ENCODE data around the gene CNTNAP3. TPM values are rescaled to one million over a fixed set of nuclear protein-coding genes. Genes with fewer than 3 reads are reported as not detected.
"Not testable (repeated sequence)": the region's sequence is repeated elsewhere in the genome, so short reads cannot be mapped to it uniquely, and the experiment has no call there.

Gene CNTNAP3
- total and polyA plus RNA-seq, 2 of the 8 experiments (the other 6 are each of a cell fraction or from before 2014, with no cell fraction given): 2.8 to 9.0 TPM

DNA sequence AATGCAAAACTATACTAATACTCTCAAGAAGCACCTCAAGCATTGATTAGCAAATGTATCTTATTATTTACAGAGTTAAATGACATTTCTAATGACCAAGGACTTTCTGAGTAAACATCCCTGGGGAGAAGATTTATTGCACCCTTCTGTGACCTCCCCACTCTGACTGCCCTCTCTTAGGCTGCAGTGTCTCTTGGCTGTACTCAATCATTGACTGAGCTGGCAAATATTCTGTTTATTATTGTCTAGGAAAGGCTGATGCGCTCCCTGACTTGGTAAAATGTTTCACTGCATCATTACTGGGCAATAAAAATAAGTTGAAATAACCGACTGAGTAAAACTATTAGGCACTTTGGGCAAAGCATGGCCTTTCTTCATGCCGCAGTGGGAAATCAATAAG is 130.3 kb downstream of the CNTNAP3 start:
- H2BK120ac ChIP-seq (replicated peaks; ENCODE audit: low read depth, low read length); H3K4me2 ChIP-seq (ENCODE audit: insufficient read depth in 1 of 2, low read depth in 2 of 2, low read length in 2 of 2); CTCF ChIA-PET (ENCODE audit: partially characterized antibody); H3K23ac ChIP-seq (ENCODE audit: insufficient read length); H2BK5ac ChIP-seq (ENCODE audit: low read depth, low read length); H2BK15ac ChIP-seq (ENCODE audit: low read length); H3K79me2 ChIP-seq (ENCODE audit: control insufficient read depth in 1 of 2, insufficient read depth in 2 of 2, low read length in 2 of 2); POLR2A ChIA-PET (ENCODE audit: partially characterized antibody); H3K4me3 ChIP-seq (ENCODE audit: extremely low read depth in 1 of 4, insufficient read depth in 2 of 4, low read depth in 3 of 4, low read length in 4 of 4); DNase-seq (ENCODE audit: low read depth in 1 of 2, low spot score in 2 of 2); FAIRE-seq; H4K5ac ChIP-seq (ENCODE audit: insufficient read length, low read depth, low read length); H4K91ac ChIP-seq (replicated peaks; ENCODE audit: insufficient read length, low read length); H3K9me3 ChIP-seq (ENCODE audit: insufficient read depth in 2 of 2, low read depth in 1 of 2, low read length in 1 of 2); H3K79me1 ChIP-seq (ENCODE audit: low read depth, low read length); H4K20me1 ChIP-seq (replicated peaks in 1 of 2; ENCODE audit: control insufficient read depth in 1 of 2, insufficient read depth in 2 of 2, low read length in 2 of 2); H2AFZ ChIP-seq (ENCODE audit: low read length); H3K56ac ChIP-seq (replicated peaks; ENCODE audit: insufficient read length, low read depth, low read length); H3K18ac ChIP-seq (ENCODE audit: extremely low read depth, low read length); H3K9ac ChIP-seq (replicated peaks in 1 of 4; ENCODE audit: extremely low read depth in 1 of 4, low read depth in 3 of 4, low read length in 3 of 4); H3K27me3 ChIP-seq (replicated peaks in 1 of 4; ENCODE audit: control insufficient read depth in 3 of 4, extremely low read depth in 1 of 4, insufficient read depth in 3 of 4, low read length in 3 of 4); H3K4ac ChIP-seq (replicated peaks; ENCODE audit: insufficient read length, low read depth, low read length); H3K14ac ChIP-seq (ENCODE audit: insufficient read length); H4K8ac ChIP-seq (ENCODE audit: extremely low read depth, insufficient read depth, low read length); H3K4me1 ChIP-seq (replicated peaks in 1 of 4; ENCODE audit: control insufficient read depth in 3 of 4, insufficient read depth in 4 of 4, low read length in 3 of 4); H2BK12ac ChIP-seq (ENCODE audit: low read depth, low read length); H2AK5ac ChIP-seq (ENCODE audit: low read depth, low read length); H3K23me2 ChIP-seq (ENCODE audit: low read depth, low read length); H3K27ac ChIP-seq (ENCODE audit: low read depth, low read length); H2BK20ac ChIP-seq (ENCODE audit: low read length); H3K36me3 ChIP-seq (ENCODE audit: control insufficient read depth in 2 of 4, insufficient read depth in 4 of 4, low read length in 3 of 4): not testable (repeated sequence)
- no CpG with 5 or more reads among the region's 3 CpGs for WGBS, 2 experiments (ENCODE audit: extremely low coverage in 1 of 2, insufficient coverage in 1 of 2, insufficient read length in 1 of 2, insufficient replicate concordance in 2 of 2, low coverage in 1 of 2, low lambda C conversion rate in 2 of 2, missing lambda C conversion rate in 1 of 2)

DNA sequence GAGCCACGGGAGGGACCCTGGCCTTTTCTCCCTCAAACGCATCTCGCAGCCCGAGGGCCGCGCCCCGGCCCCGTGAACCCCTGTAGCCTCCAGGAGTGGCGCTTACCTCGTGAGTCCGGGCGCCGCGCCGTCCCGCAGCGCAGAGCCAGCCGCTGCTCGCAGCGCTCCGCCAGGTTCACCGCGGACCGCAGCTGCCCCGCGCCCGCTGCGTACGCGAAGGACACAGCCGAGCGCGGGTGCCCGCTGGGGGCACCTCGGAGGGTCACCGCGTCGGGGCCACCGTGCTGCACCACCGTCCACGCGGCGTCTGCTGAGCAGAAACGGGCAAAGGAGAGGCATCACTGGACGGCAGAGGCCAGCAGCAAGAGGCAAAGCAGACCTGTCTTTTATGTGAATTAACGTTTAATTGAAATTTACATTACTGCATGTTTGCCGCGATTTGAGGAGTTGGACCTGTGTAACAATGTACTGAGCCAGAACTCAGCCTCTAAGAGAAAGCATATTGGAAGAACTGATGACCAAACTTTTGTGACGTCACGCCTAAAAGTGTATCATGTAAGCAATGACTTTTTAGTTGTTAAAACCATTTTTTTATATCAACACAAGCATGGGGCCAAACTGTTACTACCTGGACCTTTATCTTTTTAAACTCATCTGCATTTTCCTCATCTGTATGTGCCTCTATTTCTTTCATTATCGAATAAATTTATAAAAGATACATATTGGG is 155.0 kb downstream of the CNTNAP3 start:
- H3K4ac ChIP-seq (replicated peaks; ENCODE audit: insufficient read length, low read depth, low read length); DNase-seq (ENCODE audit: low read depth in 1 of 2, low spot score in 2 of 2); H3K56ac ChIP-seq (replicated peaks; ENCODE audit: insufficient read length, low read depth, low read length); H3K23me2 ChIP-seq (ENCODE audit: low read depth, low read length); H3K4me3 ChIP-seq (ENCODE audit: extremely low read depth in 1 of 4, insufficient read depth in 2 of 4, low read depth in 3 of 4, low read length in 4 of 4); H3K23ac ChIP-seq (ENCODE audit: insufficient read length); H2AFZ ChIP-seq (ENCODE audit: low read length); H3K27me3 ChIP-seq (replicated peaks in 1 of 4; ENCODE audit: control insufficient read depth in 3 of 4, extremely low read depth in 1 of 4, insufficient read depth in 3 of 4, low read length in 3 of 4); H2BK5ac ChIP-seq (ENCODE audit: low read depth, low read length); POLR2A ChIA-PET (ENCODE audit: partially characterized antibody); H3K4me2 ChIP-seq (ENCODE audit: insufficient read depth in 1 of 2, low read depth in 2 of 2, low read length in 2 of 2); H2AK5ac ChIP-seq (ENCODE audit: low read depth, low read length); H2BK120ac ChIP-seq (replicated peaks; ENCODE audit: low read depth, low read length); H2BK15ac ChIP-seq (ENCODE audit: low read length); H2BK20ac ChIP-seq (ENCODE audit: low read length); H4K91ac ChIP-seq (replicated peaks; ENCODE audit: insufficient read length, low read length); H4K5ac ChIP-seq (ENCODE audit: insufficient read length, low read depth, low read length); H2BK12ac ChIP-seq (ENCODE audit: low read depth, low read length); H3K9ac ChIP-seq (replicated peaks in 1 of 4; ENCODE audit: extremely low read depth in 1 of 4, low read depth in 3 of 4, low read length in 3 of 4); H3K36me3 ChIP-seq (ENCODE audit: control insufficient read depth in 2 of 4, insufficient read depth in 4 of 4, low read length in 3 of 4); H3K14ac ChIP-seq (ENCODE audit: insufficient read length); H4K20me1 ChIP-seq (replicated peaks in 1 of 2; ENCODE audit: control insufficient read depth in 1 of 2, insufficient read depth in 2 of 2, low read length in 2 of 2); H3K27ac ChIP-seq (ENCODE audit: low read depth, low read length); H3K18ac ChIP-seq (ENCODE audit: extremely low read depth, low read length); CTCF ChIA-PET (ENCODE audit: partially characterized antibody); FAIRE-seq; H3K79me1 ChIP-seq (ENCODE audit: low read depth, low read length); H3K79me2 ChIP-seq (ENCODE audit: control insufficient read depth in 1 of 2, insufficient read depth in 2 of 2, low read length in 2 of 2); H3K4me1 ChIP-seq (replicated peaks in 1 of 4; ENCODE audit: control insufficient read depth in 3 of 4, insufficient read depth in 4 of 4, low read length in 3 of 4); H4K8ac ChIP-seq (ENCODE audit: extremely low read depth, insufficient read depth, low read length); H3K9me3 ChIP-seq (ENCODE audit: insufficient read depth in 2 of 2, low read depth in 1 of 2, low read length in 1 of 2): not testable (repeated sequence)
- 97% methylated on average over 44 of the region's 51 CpGs; no CpG with 5 or more reads in 1 of the 2 experiments for WGBS, 2 experiments (ENCODE audit: extremely low coverage in 1 of 2, insufficient coverage in 1 of 2, insufficient read length in 1 of 2, insufficient replicate concordance in 2 of 2, low coverage in 1 of 2, low lambda C conversion rate in 2 of 2, missing lambda C conversion rate in 1 of 2)

Data from H1 (cell line).